ENCODE measurements around the gene PIH1D1. TPM values are rescaled to one million over a fixed set of nuclear protein-coding genes. Genes with fewer than 3 reads are reported as not detected.

PIH1D1 gene
- total RNA-seq, result 100 to 1,000 TPM; 128 to 133 TPM
- polyA plus RNA-seq (2013, experiment 1 of 2), result 100 TPM
- 90.8 TPM for polyA plus RNA-seq (2013, experiment 2 of 2)
- long read RNA-seq, experiment 1, transcript PIH1D1-201 (9 exons, 1,192 nt), result major isoform, 38 of 68 reads
- long read RNA-seq, experiment 1, partial matches to known transcripts, result 4 of 68 reads
- long read RNA-seq, experiment 1, other reads (novel, unspliced or antisense), result 23 of 68 reads
- long read RNA-seq, experiment 2, transcript PIH1D1-201 (9 exons, 1,192 nt), result major isoform, 71 of 98 reads
- long read RNA-seq, experiment 2, partial matches to known transcripts, result 6 of 98 reads
- long read RNA-seq, experiment 2, other reads (novel, unspliced or antisense), result 20 of 98 reads
- long read RNA-seq, experiment 3, transcript PIH1D1-201 (9 exons, 1,192 nt), result major isoform, 195 of 270 reads
- long read RNA-seq, experiment 3, partial matches to known transcripts, result 0 of 270 reads
- long read RNA-seq, experiment 3, other reads (novel, unspliced or antisense), result 70 of 270 reads
- long read RNA-seq, experiment 4, transcript PIH1D1-201 (9 exons, 1,192 nt), result major isoform, 208 of 238 reads
- long read RNA-seq, experiment 4, partial matches to known transcripts, result 4 of 238 reads
- long read RNA-seq, experiment 4, other reads (novel, unspliced or antisense), result 22 of 238 reads

DNA sequence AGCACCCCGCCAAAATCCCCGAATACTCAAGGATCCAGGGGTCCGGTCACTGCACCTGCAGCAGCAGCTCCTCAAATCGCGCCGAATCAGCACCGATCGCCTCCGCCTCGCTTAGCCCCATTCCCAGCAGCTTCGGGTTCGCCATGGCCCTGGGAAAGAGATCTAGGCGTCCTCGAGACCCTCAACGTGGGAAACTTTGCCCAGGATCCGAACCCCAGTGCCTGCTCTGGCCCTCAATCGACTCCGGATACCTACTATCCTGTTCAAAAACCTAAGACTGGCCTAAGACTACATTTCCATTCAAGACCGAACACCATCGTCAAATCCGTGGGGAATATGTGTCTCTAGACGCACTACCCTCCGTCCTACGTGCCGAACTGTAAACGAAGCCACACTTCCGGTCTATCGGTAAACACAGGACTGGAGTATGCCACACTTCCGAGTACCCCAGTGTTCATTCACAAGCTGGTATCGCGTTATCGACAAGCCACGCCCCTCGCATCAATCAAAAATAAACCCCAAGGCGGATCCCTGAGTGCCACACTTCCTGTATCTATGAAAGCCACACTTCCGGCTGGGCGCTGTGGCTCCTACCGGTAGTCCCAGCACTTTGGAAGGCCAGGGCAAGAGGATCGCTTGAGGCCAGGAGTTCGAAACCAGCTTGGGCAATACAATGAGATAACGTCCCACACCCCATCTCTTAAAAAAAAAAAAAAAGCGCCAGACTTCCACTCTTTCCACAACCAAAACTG lies at the start of gene PIH1D1:
PIH1D1 (minus strand) TSS at position 385 of the 752 bp plus-strand sequence; CDS start at position 145, 240 bp downstream.
- Histone ChIP-seq H3K36me3 (ENCODE audit: control insufficient read depth, insufficient read depth, low read length) (peaks cover 31% of the 10 kb centered on the region), H3K9me3 (ENCODE audit: control insufficient read depth, low read length) (no peaks in the 10 kb centered on the region), H3K9ac (ENCODE audit: extremely low read depth, low read length, poor library complexity, severe bottlenecking) (peak within 1 kb of the TSS; percentile 84), H3K4me3 (ENCODE audit: low read length) (peak within 1 kb of the TSS; percentile 84), H3K27me3 (ENCODE audit: control insufficient read depth, insufficient read depth, low read length, poor library complexity, severe bottlenecking) (no peaks in the 10 kb centered on the region), H3K27ac (ENCODE audit: low read depth, low read length) (peak within 1 kb of the TSS; percentile 94), H3K4me1 (ENCODE audit: control insufficient read depth, insufficient read depth, low read length) (no peaks in the 10 kb centered on the region)
- Mint-ChIP-seq H3K36me3 (ENCODE audit: low read depth) (peaks cover 50% of the 10 kb centered on the region), H3K4me3 (peak within 1 kb of the TSS; percentile 88), H3K27ac (peak within 1 kb of the TSS; percentile 100), H3K4me1 (peaks cover 9% of the 10 kb centered on the region), H3K27me3 (ENCODE audit: insufficient read depth) (no peaks in the 10 kb centered on the region), H3K9me3 (peaks cover 1% of the 10 kb centered on the region)
- 1% methylated on average over 30 to 42 of the region's 42 CpGs for WGBS, 2 experiments (ENCODE audit: insufficient coverage in 1 of 2, insufficient read length in 1 of 2)
- DNase-seq, result peak; percentile 99
- TF ChIP-seq, protein P1, sequence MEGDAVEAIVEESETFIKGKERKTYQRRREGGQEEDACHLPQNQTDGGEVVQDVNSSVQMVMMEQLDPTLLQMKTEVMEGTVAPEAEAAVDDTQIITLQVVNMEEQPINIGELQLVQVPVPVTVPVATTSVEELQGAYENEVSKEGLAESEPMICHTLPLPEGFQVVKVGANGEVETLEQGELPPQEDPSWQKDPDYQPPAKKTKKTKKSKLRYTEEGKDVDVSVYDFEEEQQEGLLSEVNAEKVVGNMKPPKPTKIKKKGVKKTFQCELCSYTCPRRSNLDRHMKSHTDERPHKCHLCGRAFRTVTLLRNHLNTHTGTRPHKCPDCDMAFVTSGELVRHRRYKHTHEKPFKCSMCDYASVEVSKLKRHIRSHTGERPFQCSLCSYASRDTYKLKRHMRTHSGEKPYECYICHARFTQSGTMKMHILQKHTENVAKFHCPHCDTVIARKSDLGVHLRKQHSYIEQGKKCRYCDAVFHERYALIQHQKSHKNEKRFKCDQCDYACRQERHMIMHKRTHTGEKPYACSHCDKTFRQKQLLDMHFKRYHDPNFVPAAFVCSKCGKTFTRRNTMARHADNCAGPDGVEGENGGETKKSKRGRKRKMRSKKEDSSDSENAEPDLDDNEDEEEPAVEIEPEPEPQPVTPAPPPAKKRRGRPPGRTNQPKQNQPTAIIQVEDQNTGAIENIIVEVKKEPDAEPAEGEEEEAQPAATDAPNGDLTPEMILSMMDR (conservative IDR thresholded peaks at IDR 0.05), result peak; percentile 52

- Mint-ChIP-seq H3K27me3 (ENCODE audit: insufficient read depth) (no peaks in the 10 kb centered on the region), H3K27ac (peak overlapping the region; percentile 87), H3K4me1 (peaks cover 22% of the 10 kb centered on the region), H3K4me3 (peak overlapping the region; percentile 94), H3K36me3 (ENCODE audit: low read depth) (peaks cover 31% of the 10 kb centered on the region), H3K9me3 (no peaks in the 10 kb centered on the region)
- TF ChIP-seq, protein P1 (conservative IDR thresholded peaks at IDR 0.05), result no peak
- H3K36me3 ChIP-seq (ENCODE audit: control insufficient read depth, insufficient read depth, low read length), result peaks cover 31% of the 10 kb centered on the region
- no peaks in the 10 kb centered on the region for H3K27me3 ChIP-seq (ENCODE audit: control insufficient read depth, insufficient read depth, low read length, poor library complexity, severe bottlenecking)
- H3K9ac ChIP-seq (ENCODE audit: extremely low read depth, low read length, poor library complexity, severe bottlenecking), result no peak overlapping the region
- peak overlapping the region; percentile 99 for H3K4me3 ChIP-seq (ENCODE audit: low read length)
- no peaks in the 10 kb centered on the region for H3K9me3 ChIP-seq (ENCODE audit: control insufficient read depth, low read length)
- 93 to 97% methylated on average over 19 of the region's 19 CpGs for WGBS, 2 experiments (ENCODE audit: insufficient coverage in 1 of 2, insufficient read length in 1 of 2)
- H3K4me1 ChIP-seq (ENCODE audit: control insufficient read depth, insufficient read depth, low read length), result peaks cover 12% of the 10 kb centered on the region
- no peak for DNase-seq
- H3K27ac ChIP-seq (ENCODE audit: low read depth, low read length), result no peak overlapping the region
Observed at GRCh38 chr19:49499030-49499670, 47.5 kb upstream of the PIH1D1 start.

DNA sequence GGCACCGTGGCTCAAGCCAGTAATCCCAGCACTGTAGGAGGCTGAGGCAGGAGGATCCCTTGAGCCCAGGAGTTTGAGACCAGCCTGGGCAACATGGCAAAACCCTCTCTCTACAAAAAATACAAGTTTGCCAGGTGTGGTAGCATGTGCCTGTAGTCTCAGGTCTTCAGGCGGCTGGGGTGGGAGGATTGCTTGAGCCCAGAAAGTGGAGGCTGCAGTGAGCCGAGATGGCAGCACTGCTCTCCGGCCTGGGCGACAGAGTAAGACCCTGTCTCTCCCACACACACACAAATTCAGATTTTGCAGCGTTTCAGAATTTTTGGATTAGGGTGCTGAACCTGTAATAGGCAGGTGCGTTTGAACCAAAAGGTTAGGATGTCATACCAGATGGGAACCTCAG lies 46.9 kb upstream of the PIH1D1 start:
- Histone ChIP-seq H3K9me3 (ENCODE audit: control insufficient read depth, low read length) (no peaks in the 10 kb centered on the region), H3K27ac (ENCODE audit: low read depth, low read length) (no peak overlapping the region), H3K36me3 (ENCODE audit: control insufficient read depth, insufficient read depth, low read length) (peaks cover 31% of the 10 kb centered on the region), H3K9ac (ENCODE audit: extremely low read depth, low read length, poor library complexity, severe bottlenecking) (no peak overlapping the region), H3K4me3 (ENCODE audit: low read length) (peak overlapping the region; percentile 99), H3K4me1 (ENCODE audit: control insufficient read depth, insufficient read depth, low read length) (peaks cover 12% of the 10 kb centered on the region), H3K27me3 (ENCODE audit: control insufficient read depth, insufficient read depth, low read length, poor library complexity, severe bottlenecking) (no peaks in the 10 kb centered on the region)
- Mint-ChIP-seq H3K4me3 (peak overlapping the region; percentile 94), H3K27ac (no peak overlapping the region), H3K9me3 (no peaks in the 10 kb centered on the region), H3K27me3 (ENCODE audit: insufficient read depth) (no peaks in the 10 kb centered on the region), H3K4me1 (peaks cover 22% of the 10 kb centered on the region), H3K36me3 (ENCODE audit: low read depth) (peaks cover 31% of the 10 kb centered on the region)
- DNase-seq, result no peak
- WGBS, 2 experiments (ENCODE audit: insufficient coverage in 1 of 2, insufficient read length in 1 of 2), result 98 to 100% methylated on average over 4 to 7 of the region's 7 CpGs
- TF ChIP-seq, protein P1 (conservative IDR thresholded peaks at IDR 0.05), result no peak

Measured in endodermal cell (in vitro differentiated cells).